Endothelial cell of umbilical vein (primary cell): ENCODE measurements around the gene ARHGEF1. TPM values are rescaled to one million over a fixed set of nuclear protein-coding genes. Genes with fewer than 3 reads are reported as not detected.

ENCODE experiments used
- BruUV-seq: library from RNA; stranded (reverse); fragments of 400-500 nt; replicated peaks from 2 replicates; lab custom pipeline; 2021; lab: Mats Ljungman, UMichigan
- CTCF ChIA-PET: fragments of 300-600, 350-600 bp; sonication (Branson Sonifier 250); formaldehyde crosslinking; loops from one replicate; lab custom pipeline; 2021; ENCODE audit warnings: antibody characterized with exemption, inconsistent platforms; lab: Charles Lee
- POLR2A ChIA-PET: fragments of 300-600, 350-600 bp; sonication (Branson Sonifier 250); formaldehyde crosslinking; loops from one replicate; lab custom pipeline; 2021; ENCODE audit warnings: antibody characterized with exemption, inconsistent platforms; lab: Charles Lee
- DNase-seq: peaks from one replicate; pipeline ENCODE4 v3.0.0-alpha.2; 2011; ENCODE audit warnings: low read depth, low spot score
- FAIRE-seq: peaks from 2 replicates; lab custom pipeline; 2011; peaks lifted over from hg19 to GRCh38; lab: Jason Lieb, UNC
- H2AFZ ChIP-seq: 2 replicates; pipeline ENCODE4 v1.6.0; 2012; ENCODE audit warnings: low read depth, low read length, control low read depth, inconsistent platforms
- H3K27ac ChIP-seq: 2 replicates; pipeline ENCODE4 v1.5.1; 2011; ENCODE audit warnings: low read depth, mild to moderate bottlenecking, control low read depth, low read length, moderate library complexity; ENCODE audit not compliant: insufficient read depth
- H3K27me3 ChIP-seq, 2 experiments: 2 replicates each; pipeline versions ENCODE4 v1.6.0 to v1.6.1; 2011; ENCODE audit warnings: low read length in 2 of 2, mixed read lengths in 1 of 2; ENCODE audit not compliant: control insufficient read depth in 2 of 2, insufficient read depth in 2 of 2
- H3K36me3 ChIP-seq, 2 experiments: 2 replicates in 1 of 2; 3 replicates in 1 of 2; pipeline ENCODE4 v1.5.1; 2011; ENCODE audit warnings: low read length in 2 of 2, mild to moderate bottlenecking in 1 of 2, moderate library complexity in 1 of 2; ENCODE audit not compliant: control insufficient read depth in 2 of 2, insufficient read depth in 2 of 2; ENCODE audit errors: extremely low read depth in 1 of 2
- H3K4me1 ChIP-seq: 3 replicates; pipeline ENCODE4 v1.5.1; 2011; ENCODE audit warnings: mild to moderate bottlenecking, low read length; ENCODE audit not compliant: control insufficient read depth, insufficient read depth; ENCODE audit errors: extremely low read depth
- H3K4me2 ChIP-seq: 2 replicates; pipeline ENCODE4 v1.6.1; 2011; ENCODE audit warnings: low read length, control low read depth, mixed read lengths; ENCODE audit not compliant: insufficient read depth
- H3K4me3 ChIP-seq, 3 experiments: fragments of 200-600 bp in 1 of 3; sonication (generic), shearing (Covaris generic) in 1 of 3; replicated peaks in 1 of 3; 2 replicates each; pipeline ENCODE4 v1.5.1; 2011 to 2016; ENCODE audit warnings: control low read depth in 3 of 3, low read length in 3 of 3, mild to moderate bottlenecking in 2 of 3, inconsistent platforms in 1 of 3, low read depth in 1 of 3, moderate library complexity in 1 of 3; ENCODE audit not compliant: insufficient read depth in 1 of 3
- H3K79me2 ChIP-seq: 2 replicates; pipeline ENCODE4 v1.6.0; 2012; ENCODE audit warnings: low read length, inconsistent platforms; ENCODE audit not compliant: control insufficient read depth, insufficient read depth
- H3K9ac ChIP-seq: replicated peaks from 2 replicates; pipeline ENCODE3; 2011; ENCODE audit warnings: low read length, control low read depth; ENCODE audit not compliant: insufficient read depth; ENCODE audit errors: extremely low read depth
- H3K9me1 ChIP-seq: replicated peaks from 3 replicates; pipeline ENCODE4 v1.6.0; 2011; ENCODE audit warnings: mild to moderate bottlenecking, low read length; ENCODE audit not compliant: control insufficient read depth, insufficient read depth; ENCODE audit errors: extremely low read depth
- H3K9me3 ChIP-seq: replicated peaks from 2 replicates; pipeline ENCODE4 v1.5.1; 2012; ENCODE audit warnings: low read length, inconsistent platforms; ENCODE audit not compliant: control insufficient read depth, insufficient read depth
- H4K20me1 ChIP-seq: replicated peaks from 2 replicates; pipeline ENCODE3; 2011; ENCODE audit warnings: mild to moderate bottlenecking, low read length; ENCODE audit not compliant: control insufficient read depth, insufficient read depth; ENCODE audit errors: extremely low read depth
- FOS ChIP-seq: IDR thresholded peaks from 2 replicates; pipeline ENCODE4 v1.6.1; 2011; ENCODE audit warnings: mild to moderate bottlenecking, low read length, moderate library complexity, borderline replicate concordance; ENCODE audit not compliant: insufficient read depth
- MAX ChIP-seq: IDR thresholded peaks from 2 replicates; pipeline ENCODE4 v1.6.1; 2011; ENCODE audit not compliant: insufficient read depth, insufficient read length
- POLR2A ChIP-seq: IDR thresholded peaks from 2 replicates; pipeline ENCODE4 v1.6.1; 2012; ENCODE audit warnings: low read depth, mild to moderate bottlenecking, control low read depth, low read length
- dilution Hi-C: fragments of 300-500 bp; cut with MboI; formaldehyde crosslinking; loops from one replicate; pipeline ENCODE4 v1.15.0; 2019; ENCODE audit warnings: low sequenced_read_pairs; ENCODE audit not compliant: extremely low pct_ligation_motif_present
- intact Hi-C: fragments of 100-400 bp; cut with micrococcal nuclease; formaldehyde crosslinking; loops from one replicate; pipeline ENCODE4 v1.10.0; 2022
- polyA plus RNA-seq, 4 experiments: library from polyadenylated mRNA; depleted of rRNA in 3 of 4; stranded (reverse) in 3 of 4; unstranded in 1 of 4; fragments of >200 nt; gene quantifications; 2 replicates each; pipeline versions ENCODE4 v1.2.1 to v1.2.3, GENCODE V29; 2011 to 2012; ENCODE audit warnings: missing spikeins in 1 of 4
- total RNA-seq: library from RNA; stranded (reverse); gene quantifications from 2 replicates; pipeline ENCODE4 v1.2.3, GENCODE V29; 2021
- TF ChIP-seq, protein P1 (sequence below), 2 donors: IDR thresholded peaks; 1 replicate in 1 of 2; 2 replicates in 1 of 2; pipeline ENCODE4 v1.5.1; 2011; ENCODE audit warnings: low read length in 2 of 2, mild to moderate bottlenecking in 2 of 2, moderate library complexity in 2 of 2, control low read depth in 1 of 2, inconsistent platforms in 1 of 2, low read depth in 1 of 2; ENCODE audit not compliant: insufficient read depth in 1 of 2; ENCODE audit errors: extremely low read depth in 1 of 2

Gene ARHGEF1
- total and polyA plus RNA-seq, 2 donors (not counting 3 experiments of a cell fraction or from before 2014, with no cell fraction given), result 65.4 to 123 TPM

DNA sequence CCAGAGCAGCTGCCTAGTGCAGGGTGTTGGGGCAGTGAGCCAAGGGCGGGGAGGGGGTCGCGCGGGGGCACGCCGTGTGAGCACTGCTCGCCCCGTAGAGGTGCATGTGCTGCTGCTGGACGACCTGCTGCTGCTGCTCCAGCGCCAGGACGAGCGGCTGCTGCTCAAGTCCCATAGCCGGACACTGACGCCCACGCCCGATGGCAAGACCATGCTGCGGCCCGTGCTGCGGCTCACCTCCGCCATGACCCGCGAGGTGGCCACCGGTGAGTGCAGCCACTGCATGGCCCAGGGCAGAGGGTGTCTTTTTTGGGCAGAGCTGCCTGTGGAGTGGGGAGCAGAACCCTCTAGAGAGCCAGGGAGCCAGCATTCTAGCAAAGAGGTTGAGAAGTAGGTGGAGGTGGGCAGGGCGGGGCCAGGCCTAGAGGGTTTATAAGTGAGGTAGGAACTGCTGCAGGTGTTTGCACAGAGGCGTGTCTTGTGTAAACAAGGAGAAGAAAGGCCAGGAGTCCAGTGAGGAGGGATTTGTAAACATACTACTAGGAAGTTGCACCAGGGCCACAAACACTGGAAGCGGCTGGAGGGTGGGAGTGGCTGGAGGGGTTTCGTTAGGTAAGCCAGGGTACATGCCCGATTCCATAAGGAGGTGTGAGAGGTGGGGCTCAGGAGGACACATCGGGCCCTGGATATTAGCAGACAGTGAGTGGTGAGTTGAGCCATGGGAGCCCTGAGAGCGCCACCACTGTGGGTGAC is 21.3 kb downstream of the ARHGEF1 start:
- Histone ChIP-seq H3K27ac (no peak overlapping the region), H3K9me3 (no peaks in the 10 kb centered on the region), H3K79me2 (no peaks in the 10 kb centered on the region), H3K4me2 (no peak overlapping the region), H3K9ac (no peak overlapping the region), H3K4me1 (no peaks in the 10 kb centered on the region), H2AFZ (no peak overlapping the region), H3K9me1 (no peaks in the 10 kb centered on the region), H3K4me3 (no peak overlapping the region), H3K36me3 (peaks cover 9 to 57% of the 10 kb centered on the region in 2 experiments), H4K20me1 (no peaks in the 10 kb centered on the region), H3K27me3 (no peaks in the 10 kb centered on the region)
- ChIA-PET CTCF (interaction anchor here (0.9 kb wide), 1 partner anchor 131 kb away, joined by 3 read pairs; no protein-coding TSS in a partner anchor), POLR2A (no interaction called here)
- DNase-seq, result no peak
- dilution Hi-C loops, result no loop called here
- no peak for TF ChIP-seq MAX
- no peak for TF ChIP-seq FOS
- no peak for TF ChIP-seq POLR2A
- TF ChIP-seq, protein P1, sequence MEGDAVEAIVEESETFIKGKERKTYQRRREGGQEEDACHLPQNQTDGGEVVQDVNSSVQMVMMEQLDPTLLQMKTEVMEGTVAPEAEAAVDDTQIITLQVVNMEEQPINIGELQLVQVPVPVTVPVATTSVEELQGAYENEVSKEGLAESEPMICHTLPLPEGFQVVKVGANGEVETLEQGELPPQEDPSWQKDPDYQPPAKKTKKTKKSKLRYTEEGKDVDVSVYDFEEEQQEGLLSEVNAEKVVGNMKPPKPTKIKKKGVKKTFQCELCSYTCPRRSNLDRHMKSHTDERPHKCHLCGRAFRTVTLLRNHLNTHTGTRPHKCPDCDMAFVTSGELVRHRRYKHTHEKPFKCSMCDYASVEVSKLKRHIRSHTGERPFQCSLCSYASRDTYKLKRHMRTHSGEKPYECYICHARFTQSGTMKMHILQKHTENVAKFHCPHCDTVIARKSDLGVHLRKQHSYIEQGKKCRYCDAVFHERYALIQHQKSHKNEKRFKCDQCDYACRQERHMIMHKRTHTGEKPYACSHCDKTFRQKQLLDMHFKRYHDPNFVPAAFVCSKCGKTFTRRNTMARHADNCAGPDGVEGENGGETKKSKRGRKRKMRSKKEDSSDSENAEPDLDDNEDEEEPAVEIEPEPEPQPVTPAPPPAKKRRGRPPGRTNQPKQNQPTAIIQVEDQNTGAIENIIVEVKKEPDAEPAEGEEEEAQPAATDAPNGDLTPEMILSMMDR (IDR thresholded peaks at IDR 0.05; ENCODE audit: extremely low read depth in 1 of 2, insufficient read depth in 1 of 2, low read depth in 1 of 2, low read length in 2 of 2), result no peak
- no peak for FAIRE-seq
- no TSS peak for BruUV-seq
- intact Hi-C loops, result no loop called here
